Activated CD4-positive, alpha-beta memory T cell treated with anti-CD3 and anti-CD28 coated beads for 36 hours (primary cell): ENCODE measurements around the gene HMGN5. TPM values are rescaled to one million over a fixed set of nuclear protein-coding genes. Genes with fewer than 3 reads are reported as not detected.
A peak's percentile ranks its signal among the peaks of the same experiment; 100 is the strongest.

Source experiments
- CTCF ChIA-PET: fragments of 350-600 bp; sonication (Branson Sonifier 250); formaldehyde crosslinking; loops from one replicate; lab custom pipeline; 2021; ENCODE audit warnings: antibody characterized with exemption, inconsistent platforms; lab: Charles Lee
- POLR2A ChIA-PET: fragments of 350-600 bp; sonication (Branson Sonifier 250); formaldehyde crosslinking; loops from one replicate; lab custom pipeline; 2021; ENCODE audit warnings: antibody characterized with exemption; lab: Charles Lee
- DNase-seq: peaks from one replicate; pipeline ENCODE4 v3.0.0-alpha.2; 2020
- H3K27ac Mint-ChIP-seq: one replicate; pipeline ENCODE4 v1.8.0; 2021; ENCODE audit warnings: mixed read lengths
- H3K27me3 Mint-ChIP-seq: one replicate; pipeline ENCODE4 v1.8.0; 2021; ENCODE audit warnings: mixed read lengths
- H3K36me3 Mint-ChIP-seq: one replicate; pipeline ENCODE4 v1.8.0; 2021; ENCODE audit warnings: mixed read lengths
- H3K4me1 Mint-ChIP-seq: one replicate; pipeline ENCODE4 v1.8.0; 2021; ENCODE audit warnings: low read depth, mixed read lengths
- H3K4me3 Mint-ChIP-seq: one replicate; pipeline ENCODE4 v1.8.0; 2021; ENCODE audit warnings: mild to moderate bottlenecking, mixed read lengths
- H3K9me3 Mint-ChIP-seq: one replicate; pipeline ENCODE4 v1.8.0; 2021; ENCODE audit warnings: mixed read lengths
- intact Hi-C: fragments of 100-400 bp; cut with micrococcal nuclease; formaldehyde crosslinking; loops from one replicate; pipeline ENCODE4 v1.15.1; 2023
- total RNA-seq, 2 experiments: library from RNA; stranded (reverse); gene quantifications; one replicate each; pipeline ENCODE4 v1.2.3, GENCODE V29; 2021

HMGN5 gene
- total RNA-seq, 2 experiments from 2014 or later = 5.4 to 6.1 TPM

- Mint-ChIP-seq H3K27ac (no peak overlapping the region), H3K36me3 (peaks cover 6% of the 10 kb centered on the region), H3K4me1 (peaks cover 36% of the 10 kb centered on the region), H3K9me3 (no peaks in the 10 kb centered on the region), H3K27me3 (no peaks in the 10 kb centered on the region), H3K4me3 (no peak overlapping the region)
- no peak for DNase-seq
- CTCF ChIA-PET = no interaction called here
- POLR2A ChIA-PET = no interaction called here
- intact Hi-C loops = no loop called here
Measured at GRCh38 chrX:81205551-81205950, 3.8 kb upstream of the HMGN5 start.

GRCh38 chrX:81202943-81203342 lies 1.2 kb upstream of the HMGN5 start:
- H3K27ac Mint-ChIP-seq = peak overlapping the region; percentile 92
- DNase-seq = no peak
- peaks cover 6% of the 10 kb centered on the region for H3K36me3 Mint-ChIP-seq
- POLR2A ChIA-PET = no interaction called here
- no peaks in the 10 kb centered on the region for H3K9me3 Mint-ChIP-seq
- peaks cover 31% of the 10 kb centered on the region for H3K4me1 Mint-ChIP-seq
- H3K4me3 Mint-ChIP-seq = peak overlapping the region; percentile 95
- CTCF ChIA-PET = interaction anchor here (1.4 to 2.1 kb wide), 2 partner anchors 82 to 175 kb away, joined by 3 to 7 read pairs; no protein-coding TSS in a partner anchor
- H3K27me3 Mint-ChIP-seq = no peaks in the 10 kb centered on the region
- intact Hi-C loops = loop anchor here (2.0 kb wide), 2 partner anchors 56 to 66 kb away; no protein-coding TSS in a partner anchor

GRCh38 chrX:81202456-81202819 lies 725 bp upstream of the HMGN5 start:
- ChIA-PET CTCF (interaction anchor here (0.6 to 2.1 kb wide), 5 partner anchors 14 to 1575 kb away, joined by 3 to 7 read pairs (median 3); no protein-coding TSS in a partner anchor), POLR2A (no interaction called here)
- no peaks in the 10 kb centered on the region for H3K9me3 Mint-ChIP-seq
- no peaks in the 10 kb centered on the region for H3K27me3 Mint-ChIP-seq
- peaks cover 4% of the 10 kb centered on the region for H3K36me3 Mint-ChIP-seq
- peaks cover 28% of the 10 kb centered on the region for H3K4me1 Mint-ChIP-seq
- H3K27ac Mint-ChIP-seq = peak overlapping the region; percentile 92
- no peak for DNase-seq
- intact Hi-C loops = loop anchor here (2.0 kb wide), 2 partner anchors 56 to 66 kb away; no protein-coding TSS in a partner anchor
- H3K4me3 Mint-ChIP-seq = peak overlapping the region; percentile 95

GRCh38 chrX:81201071-81201470 lies 642 bp downstream of the HMGN5 start:
- peaks cover 23% of the 10 kb centered on the region for H3K4me1 Mint-ChIP-seq
- intact Hi-C loops = loop anchor here (1.0 kb wide), 2 partner anchors 80 to 392 kb away; partner anchors contain the start of gene BRWD3
- H3K27ac Mint-ChIP-seq = peak overlapping the region; percentile 92
- DNase-seq = no peak
- H3K36me3 Mint-ChIP-seq = peaks cover 4% of the 10 kb centered on the region
- H3K4me3 Mint-ChIP-seq = peak overlapping the region; percentile 95
- no peaks in the 10 kb centered on the region for H3K27me3 Mint-ChIP-seq
- no peaks in the 10 kb centered on the region for H3K9me3 Mint-ChIP-seq
- CTCF ChIA-PET = interaction anchor here (1.0 to 2.1 kb wide), 3 partner anchors 16 to 80 kb away, joined by 3 to 7 read pairs (median 4); no protein-coding TSS in a partner anchor
- POLR2A ChIA-PET = no interaction called here

- ChIA-PET POLR2A (no interaction called here), CTCF (interaction anchor here (0.7 to 1.4 kb wide), 8 partner anchors 11 to 319 kb away, joined by 3 to 7 read pairs (median 3); no protein-coding TSS in a partner anchor)
- no peak overlapping the region for H3K4me3 Mint-ChIP-seq
- no peak overlapping the region for H3K27ac Mint-ChIP-seq
- no peaks in the 10 kb centered on the region for H3K9me3 Mint-ChIP-seq
- H3K4me1 Mint-ChIP-seq = no peaks in the 10 kb centered on the region
- H3K36me3 Mint-ChIP-seq = no peaks in the 10 kb centered on the region
- peak; percentile 60 for DNase-seq
- intact Hi-C loops = loop anchor here (10.0 kb wide), 1 partner anchor 321 kb away; no protein-coding TSS in a partner anchor
- no peaks in the 10 kb centered on the region for H3K27me3 Mint-ChIP-seq
Measured at GRCh38 chrX:81195712-81196111, 6.0 kb downstream of the HMGN5 start.

- ChIA-PET CTCF (interaction anchor here (0.6 to 1.4 kb wide), 8 partner anchors 10 to 318 kb away, joined by 3 to 7 read pairs (median 3); no protein-coding TSS in a partner anchor), POLR2A (no interaction called here)
- Mint-ChIP-seq H3K4me3 (no peak overlapping the region), H3K4me1 (no peaks in the 10 kb centered on the region), H3K27me3 (no peaks in the 10 kb centered on the region), H3K27ac (no peak overlapping the region), H3K9me3 (no peaks in the 10 kb centered on the region), H3K36me3 (no peaks in the 10 kb centered on the region)
- intact Hi-C loops = loop anchor here (10.0 kb wide), 1 partner anchor 320 kb away; no protein-coding TSS in a partner anchor
- DNase-seq = no peak
Measured at GRCh38 chrX:81195259-81195658, 6.5 kb downstream of the HMGN5 start.

- POLR2A ChIA-PET = no interaction called here
- no peak overlapping the region for H3K4me3 Mint-ChIP-seq
- no peaks in the 10 kb centered on the region for H3K4me1 Mint-ChIP-seq
- no peaks in the 10 kb centered on the region for H3K36me3 Mint-ChIP-seq
- H3K27ac Mint-ChIP-seq = no peak overlapping the region
- CTCF ChIA-PET = interaction anchor here (1.1 kb wide), 1 partner anchor 27 kb away, joined by 4 read pairs; the partner anchor contains the start of genes HMGN5 and SH3BGRL
- no peaks in the 10 kb centered on the region for H3K27me3 Mint-ChIP-seq
- no peak for DNase-seq
- H3K9me3 Mint-ChIP-seq = no peaks in the 10 kb centered on the region
- intact Hi-C loops = loop anchor here (1.0 kb wide), 1 partner anchor 203 kb away; no protein-coding TSS in a partner anchor
Measured at GRCh38 chrX:81174286-81174685, 27.4 kb downstream of the HMGN5 start.

- ChIA-PET POLR2A (no interaction called here), CTCF (no interaction called here)
- DNase-seq = no peak
- intact Hi-C loops = no loop called here
- no peaks in the 10 kb centered on the region for H3K27me3 Mint-ChIP-seq
- H3K4me1 Mint-ChIP-seq = no peaks in the 10 kb centered on the region
- no peaks in the 10 kb centered on the region for H3K9me3 Mint-ChIP-seq
- H3K36me3 Mint-ChIP-seq = no peaks in the 10 kb centered on the region
- no peak overlapping the region for H3K27ac Mint-ChIP-seq
- H3K4me3 Mint-ChIP-seq = no peak overlapping the region
Measured at GRCh38 chrX:81168391-81168790, 33.3 kb downstream of the HMGN5 start.

- peak; percentile 91 for DNase-seq
- H3K9me3 Mint-ChIP-seq = no peaks in the 10 kb centered on the region
- H3K4me3 Mint-ChIP-seq = peak overlapping the region; percentile 85
- ChIA-PET POLR2A (no interaction called here), CTCF (interaction anchor here (1.1 to 1.5 kb wide), 2 partner anchors 73 to 80 kb away, joined by 3 to 7 read pairs; partner anchors contain the start of genes HMGN5 and SH3BGRL)
- no peaks in the 10 kb centered on the region for H3K36me3 Mint-ChIP-seq
- H3K4me1 Mint-ChIP-seq = peaks cover 6% of the 10 kb centered on the region
- intact Hi-C loops = loop anchor here (1.0 to 10.0 kb wide), 4 partner anchors 80 to 457 kb away; partner anchors contain the start of gene HMGN5
- peaks cover 1% of the 10 kb centered on the region for H3K27me3 Mint-ChIP-seq
- H3K27ac Mint-ChIP-seq = peak overlapping the region; percentile 83
Measured at GRCh38 chrX:81121513-81122363, 80.0 kb downstream of the HMGN5 start.

GRCh38 chrX:81120936-81121371 lies 80.8 kb downstream of the HMGN5 start:
- ChIA-PET POLR2A (interaction anchor here (0.7 kb wide), 1 partner anchor 312 kb away, joined by 3 read pairs; no protein-coding TSS in a partner anchor), CTCF (interaction anchor here (0.6 to 1.5 kb wide), 6 partner anchors 74 to 663 kb away, joined by 3 to 7 read pairs (median 3); partner anchors contain the start of genes HMGN5 and SH3BGRL)
- DNase-seq = peak; percentile 46
- Mint-ChIP-seq H3K27ac (peak overlapping the region; percentile 83), H3K36me3 (no peaks in the 10 kb centered on the region), H3K4me1 (peaks cover 6% of the 10 kb centered on the region), H3K27me3 (peaks cover 1% of the 10 kb centered on the region), H3K9me3 (no peaks in the 10 kb centered on the region), H3K4me3 (peak overlapping the region; percentile 85)
- intact Hi-C loops = loop anchor here (1.0 to 10.0 kb wide), 4 partner anchors 80 to 456 kb away; partner anchors contain the start of gene HMGN5

- intact Hi-C loops = loop anchor here (2.0 to 10.0 kb wide), 2 partner anchors 244 to 456 kb away; no protein-coding TSS in a partner anchor
- peak overlapping the region; percentile 85 for H3K4me3 Mint-ChIP-seq
- H3K36me3 Mint-ChIP-seq = no peaks in the 10 kb centered on the region
- ChIA-PET CTCF (interaction anchor here (0.6 to 1.5 kb wide), 8 partner anchors 23 to 662 kb away, joined by 3 to 7 read pairs (median 3); partner anchors contain the start of genes HMGN5 and SH3BGRL), POLR2A (interaction anchor here (0.7 kb wide), 1 partner anchor 312 kb away, joined by 3 read pairs; no protein-coding TSS in a partner anchor)
- no peak overlapping the region for H3K27ac Mint-ChIP-seq
- no peaks in the 10 kb centered on the region for H3K9me3 Mint-ChIP-seq
- DNase-seq = no peak
- H3K27me3 Mint-ChIP-seq = peaks cover 1% of the 10 kb centered on the region
- peaks cover 6% of the 10 kb centered on the region for H3K4me1 Mint-ChIP-seq
Measured at GRCh38 chrX:81120258-81120935, 81.3 kb downstream of the HMGN5 start.
